GM18508 (cell line): Measurements from ENCODE around the gene PSMB4.
"Not testable (repeated sequence)": the region's sequence is repeated elsewhere in the genome, so short reads cannot be mapped to it uniquely, and the experiment has no call there.

Experiments used
- ATAC-seq: cut with Tn5 transposase; IDR thresholded peaks from one replicate; pipeline ENCODE4 v1.9.1; 2021; ENCODE audit warnings: moderate number of reproducible peaks; ENCODE audit not compliant: insufficient read depth, unreplicated experiment

Gene PSMB4

DNA sequence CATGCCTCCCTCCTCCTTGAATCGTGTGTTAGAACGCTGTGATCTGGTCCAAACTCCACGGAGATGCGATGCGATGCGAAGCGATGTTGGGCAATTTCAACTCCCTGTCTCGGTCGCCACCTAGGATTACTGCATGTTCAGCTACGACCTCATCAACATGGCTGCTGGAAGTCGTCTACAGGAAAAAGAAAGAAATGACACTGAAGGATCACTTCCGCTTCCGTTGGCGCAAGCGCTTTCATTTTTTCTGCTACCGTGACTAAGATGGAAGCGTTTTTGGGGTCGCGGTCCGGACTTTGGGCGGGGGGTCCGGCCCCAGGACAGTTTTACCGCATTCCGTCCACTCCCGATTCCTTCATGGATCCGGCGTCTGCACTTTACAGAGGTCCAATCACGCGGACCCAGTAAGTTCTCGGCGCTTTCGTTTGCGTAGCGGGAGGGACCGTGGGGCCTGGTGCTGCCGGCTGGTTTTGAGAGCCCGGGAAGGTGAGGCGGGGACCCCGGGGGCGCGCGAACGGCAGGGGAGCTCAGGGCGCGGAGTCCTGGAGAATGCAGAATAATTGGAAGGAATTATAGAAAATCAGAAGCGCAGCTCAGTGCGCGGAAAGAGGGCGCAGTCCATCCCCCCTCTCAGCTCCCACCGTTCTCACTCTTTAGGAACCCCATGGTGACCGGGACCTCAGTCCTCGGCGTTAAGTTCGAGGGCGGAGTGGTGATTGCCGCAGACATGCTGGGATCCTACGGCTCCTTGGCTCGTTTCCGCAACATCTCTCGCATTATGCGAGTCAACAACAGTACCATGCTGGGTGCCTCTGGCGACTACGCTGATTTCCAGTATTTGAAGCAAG, at the start of gene PSMB4:
PSMB4 (plus strand) TSS at position 250 of the 848 bp plus-strand sequence; CDS start at position 265, 15 bp downstream.
- no peak for ATAC-seq

DNA sequence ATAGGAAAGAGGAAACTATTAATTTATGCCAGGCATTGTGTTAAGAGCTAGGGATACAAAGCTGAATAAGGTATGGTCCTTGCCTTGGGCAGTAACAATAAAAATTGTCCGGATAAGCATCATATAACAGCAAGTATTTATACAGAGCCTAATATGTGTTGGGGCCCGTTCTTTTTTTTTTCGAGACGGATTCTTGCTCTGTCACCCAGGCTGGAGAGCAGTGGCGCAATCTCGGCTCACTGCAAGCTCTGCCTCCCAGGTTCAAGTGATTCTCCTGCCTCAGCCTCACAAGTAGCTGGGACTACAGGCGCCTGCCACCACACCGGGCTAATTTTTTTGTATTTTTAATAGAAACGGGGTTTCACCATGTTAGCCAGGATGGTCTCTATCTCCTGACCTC, 49.0 kb upstream of the PSMB4 start:
- ATAC-seq = not testable (repeated sequence)

DNA sequence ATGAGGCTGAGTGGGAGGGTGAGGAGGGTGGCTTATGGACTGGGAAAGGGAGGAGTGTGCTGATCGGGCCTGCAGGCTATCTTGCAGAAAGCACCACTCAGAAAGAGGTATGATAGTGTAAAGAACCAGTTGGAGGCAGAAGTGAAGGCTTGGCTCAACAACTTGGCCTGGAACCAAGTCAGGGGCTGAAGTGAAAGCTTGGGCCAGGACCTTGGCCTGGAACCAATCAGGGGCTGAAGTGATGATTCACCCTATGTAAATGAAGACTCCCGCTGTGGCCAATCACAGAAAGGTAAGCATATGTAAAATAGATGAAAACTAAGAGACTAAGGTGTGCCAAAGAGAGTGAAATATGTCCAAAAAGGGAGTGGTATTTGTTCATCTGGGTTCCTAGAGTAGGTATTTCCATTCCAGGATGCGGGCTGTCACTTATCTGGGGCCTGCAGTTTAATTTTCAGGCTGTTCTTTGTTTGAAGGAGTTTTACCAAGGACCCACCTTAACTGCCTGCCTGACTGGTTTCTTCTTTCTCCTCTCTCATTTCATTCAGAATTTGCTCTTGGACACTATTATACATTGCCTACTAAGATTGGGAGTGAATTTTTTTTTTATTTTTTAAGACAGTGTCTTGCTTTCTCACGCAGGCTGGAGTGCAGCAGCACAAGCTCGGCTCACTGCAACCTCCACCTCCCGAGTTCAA, 47.2 kb upstream of the PSMB4 start:
- ATAC-seq = no peak

DNA sequence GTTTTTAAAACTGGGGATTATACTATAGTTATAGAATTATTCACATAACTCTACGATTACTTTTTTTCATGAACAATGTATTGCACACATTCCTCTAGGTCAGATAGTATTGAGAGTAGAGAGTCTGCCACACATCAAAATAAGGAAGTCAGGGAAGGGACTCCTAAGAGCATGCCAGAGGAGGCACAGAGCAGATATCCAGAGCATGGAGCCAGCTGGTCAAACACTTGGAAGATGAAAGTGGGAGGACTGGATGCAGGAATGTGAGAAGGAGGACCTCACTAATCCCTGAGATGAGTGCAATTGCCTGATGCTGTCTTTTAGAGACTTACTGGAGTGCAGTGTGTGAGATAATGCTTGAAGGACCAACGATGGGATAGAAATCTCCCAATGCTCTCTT, 42.7 kb upstream of the PSMB4 start:
- ATAC-seq = no peak

DNA sequence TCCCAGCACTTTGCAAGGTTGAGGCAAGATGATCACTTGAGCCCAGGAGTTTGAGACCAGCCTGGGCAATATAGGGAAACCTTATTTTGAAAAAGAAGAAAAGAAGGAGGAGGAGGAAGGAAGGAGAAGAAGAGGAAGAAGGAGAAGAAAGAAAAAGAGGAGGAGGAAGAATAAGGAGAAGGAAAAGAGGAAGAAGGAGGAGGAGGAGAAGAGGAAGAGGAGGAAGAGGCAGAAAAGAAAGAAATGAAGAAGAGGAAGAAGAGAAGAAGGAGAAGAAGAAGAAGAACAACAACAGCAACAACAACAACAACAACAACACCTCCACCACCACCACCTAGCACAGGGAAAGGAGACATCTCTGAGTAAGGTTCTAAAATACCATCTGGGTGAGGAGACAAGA, 37.5 kb upstream of the PSMB4 start:
- no peak for ATAC-seq

DNA sequence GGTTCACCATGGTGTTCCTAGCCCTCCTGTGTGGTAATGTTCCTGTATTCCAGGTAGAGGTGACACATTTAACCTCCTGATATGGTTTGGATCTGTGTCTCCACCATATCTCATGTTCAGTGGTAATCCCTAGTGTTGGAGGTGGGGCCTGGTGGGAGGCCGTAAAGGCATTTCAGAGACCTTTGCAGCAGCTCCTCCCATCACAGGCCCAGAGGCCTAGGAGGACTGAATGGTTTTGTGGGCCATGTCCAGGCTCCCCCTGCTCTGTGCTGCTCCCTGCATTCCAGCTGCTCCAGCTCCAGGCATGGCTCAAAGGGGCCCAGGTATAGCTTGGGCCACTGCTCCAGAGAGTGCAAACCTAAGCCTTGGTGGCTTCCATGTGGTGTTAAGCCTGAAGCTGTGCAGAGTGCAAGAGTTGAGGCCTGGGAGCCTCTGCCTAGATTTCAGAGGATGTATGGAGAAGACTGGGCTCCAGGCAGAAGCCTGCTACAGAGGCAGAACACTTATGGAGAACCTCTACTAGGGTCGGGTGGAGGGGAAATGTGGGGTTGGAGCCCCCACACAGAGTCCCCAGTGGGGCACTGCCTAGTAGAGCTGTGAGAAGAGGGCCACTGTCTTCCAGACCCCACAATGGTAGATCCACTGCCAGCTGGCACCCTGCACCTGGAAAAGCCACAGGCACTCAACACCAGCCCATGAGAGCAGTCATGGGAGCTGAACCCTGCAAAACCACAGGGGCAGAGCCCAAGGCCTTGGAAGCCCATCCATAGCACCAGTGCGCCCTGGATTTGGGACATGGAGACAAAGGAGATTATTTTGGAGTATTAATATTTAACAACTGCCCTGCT, 36.8 kb upstream of the PSMB4 start:
- no peak for ATAC-seq

DNA sequence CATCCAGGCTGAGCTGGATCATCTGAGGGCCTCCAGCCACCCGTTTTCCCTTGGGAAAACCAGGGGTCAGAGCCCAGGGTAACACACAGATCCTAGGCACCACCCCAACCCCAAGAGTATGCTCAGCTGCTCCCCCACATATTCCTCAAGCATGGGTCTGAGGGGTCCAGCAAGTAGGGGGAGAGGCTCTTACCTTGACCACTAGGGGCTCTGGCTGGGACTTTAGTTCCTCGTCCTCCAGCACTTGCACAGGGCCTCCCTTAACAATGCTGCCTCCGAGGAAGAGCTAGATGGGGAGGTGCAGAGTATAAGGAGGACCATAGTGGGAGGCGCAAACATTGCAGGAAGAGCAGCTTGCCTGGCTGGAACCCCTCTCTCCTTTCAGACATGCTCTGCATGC, 34.4 kb upstream of the PSMB4 start:
- ATAC-seq = no peak

DNA sequence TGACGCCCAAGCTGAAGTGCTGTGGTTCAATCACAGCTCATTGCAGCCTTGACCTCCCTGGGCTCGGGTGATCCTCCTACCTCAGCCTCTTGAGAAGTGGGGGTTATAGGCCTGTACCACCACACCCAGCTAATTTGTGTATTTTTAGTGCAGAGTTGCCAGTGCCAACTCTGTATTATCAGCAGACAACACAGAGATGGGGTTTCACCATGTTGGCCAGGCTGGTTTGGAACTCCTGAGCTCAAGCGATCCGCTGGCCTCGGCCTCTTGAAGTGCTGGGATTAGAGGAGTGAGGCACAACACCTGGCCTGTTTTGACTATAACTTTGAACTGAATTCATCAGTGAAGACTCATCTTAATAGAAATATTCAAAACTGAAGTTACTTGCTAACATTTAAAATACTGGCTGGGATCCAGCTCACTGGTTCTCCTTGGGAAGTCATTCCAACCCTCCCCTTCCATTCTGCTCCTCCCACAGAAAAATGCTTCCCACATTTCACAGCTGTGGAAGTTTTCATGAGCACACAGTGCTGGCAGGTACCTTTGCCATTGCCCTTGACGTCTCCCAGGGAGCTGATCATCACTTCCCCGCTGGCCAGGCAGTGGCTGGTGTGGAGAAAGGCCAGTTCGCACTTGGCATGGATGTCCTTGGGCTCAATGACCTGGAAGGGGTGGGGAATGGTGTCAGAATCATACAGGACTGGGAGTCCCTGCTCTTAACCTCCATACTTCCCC, 31.5 kb upstream of the PSMB4 start:
- ATAC-seq = no peak

DNA sequence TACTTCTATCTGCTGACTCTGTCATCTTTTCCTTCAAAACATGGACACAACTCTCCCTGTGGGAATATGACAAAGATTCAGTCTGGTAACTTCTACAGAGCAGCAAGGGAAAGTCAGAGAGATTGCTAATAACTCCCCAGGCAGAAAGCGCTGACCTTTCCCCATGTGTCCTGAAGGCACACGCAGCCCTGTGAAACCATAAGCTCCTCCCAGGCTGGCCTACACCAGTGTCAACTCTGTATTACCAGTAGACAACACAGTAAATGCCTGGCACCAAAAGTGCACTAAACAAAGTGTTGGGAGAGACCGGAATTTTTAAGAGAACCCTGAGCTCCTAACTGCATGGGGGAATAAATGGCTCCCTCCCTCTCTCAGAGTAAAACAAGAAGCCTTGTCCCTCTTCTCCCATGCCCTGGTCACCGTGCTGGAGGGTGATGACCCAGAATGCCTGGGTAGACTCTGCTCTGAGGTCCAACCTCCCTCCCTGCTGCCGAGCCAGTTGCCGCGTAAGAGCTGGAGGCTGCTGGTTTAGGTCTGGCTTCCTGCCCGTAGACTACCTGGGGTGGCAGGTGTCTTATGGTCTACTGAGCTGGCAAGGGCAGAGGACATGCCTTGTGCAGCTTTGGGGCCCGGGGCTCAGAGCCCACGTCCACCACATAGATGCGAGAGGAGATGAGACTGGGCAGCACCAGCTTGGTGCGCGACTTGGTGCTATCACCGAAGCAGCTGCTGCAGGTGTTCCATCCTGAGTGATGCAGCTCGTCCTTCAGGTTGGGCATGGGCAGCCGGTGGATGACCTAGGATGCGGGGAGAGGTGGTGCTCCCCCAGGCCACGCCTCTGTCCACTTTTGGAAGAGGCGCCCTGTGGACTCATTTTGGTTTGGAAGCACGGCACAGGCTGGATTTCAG, 30.7 kb upstream of the PSMB4 start:
- no peak for ATAC-seq

DNA sequence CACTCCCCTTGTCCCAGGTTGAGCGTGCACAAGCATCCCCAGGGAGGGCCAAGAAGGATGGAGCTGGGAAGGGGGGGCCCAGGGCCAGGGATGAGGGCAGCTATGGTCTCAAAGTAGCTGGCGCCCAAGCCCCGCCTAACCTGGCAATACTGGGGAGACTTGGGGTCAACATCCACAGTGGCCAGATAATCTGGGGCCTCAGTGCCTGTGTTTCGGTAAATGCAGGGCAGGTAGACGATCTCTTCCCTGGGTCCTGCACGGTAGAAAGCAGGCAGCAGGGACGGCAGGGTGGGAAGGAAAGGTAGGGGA, 30.1 kb upstream of the PSMB4 start:
- no peak for ATAC-seq

DNA sequence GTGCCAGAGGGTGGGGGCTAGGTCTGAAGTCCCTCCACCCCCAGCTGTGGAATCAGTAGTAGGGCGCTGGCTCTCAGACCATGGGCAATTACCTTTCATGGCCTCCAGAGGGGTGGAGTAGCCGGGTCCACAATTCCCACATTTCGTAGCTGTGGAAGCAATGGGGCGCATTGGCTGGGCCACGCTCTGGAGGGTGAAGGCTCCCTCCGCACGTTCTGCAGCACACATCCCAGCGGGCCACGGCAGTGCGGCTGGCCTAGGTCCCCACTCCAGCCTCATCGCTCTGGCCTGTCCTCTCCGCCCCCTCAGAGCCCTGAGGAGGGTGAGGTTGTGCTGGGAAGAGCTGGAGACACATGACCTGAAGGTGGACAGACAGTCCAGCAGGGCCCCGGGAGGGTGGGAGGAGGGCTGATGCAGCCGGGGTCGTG, 29.7 kb upstream of the PSMB4 start:
- ATAC-seq = no peak

DNA sequence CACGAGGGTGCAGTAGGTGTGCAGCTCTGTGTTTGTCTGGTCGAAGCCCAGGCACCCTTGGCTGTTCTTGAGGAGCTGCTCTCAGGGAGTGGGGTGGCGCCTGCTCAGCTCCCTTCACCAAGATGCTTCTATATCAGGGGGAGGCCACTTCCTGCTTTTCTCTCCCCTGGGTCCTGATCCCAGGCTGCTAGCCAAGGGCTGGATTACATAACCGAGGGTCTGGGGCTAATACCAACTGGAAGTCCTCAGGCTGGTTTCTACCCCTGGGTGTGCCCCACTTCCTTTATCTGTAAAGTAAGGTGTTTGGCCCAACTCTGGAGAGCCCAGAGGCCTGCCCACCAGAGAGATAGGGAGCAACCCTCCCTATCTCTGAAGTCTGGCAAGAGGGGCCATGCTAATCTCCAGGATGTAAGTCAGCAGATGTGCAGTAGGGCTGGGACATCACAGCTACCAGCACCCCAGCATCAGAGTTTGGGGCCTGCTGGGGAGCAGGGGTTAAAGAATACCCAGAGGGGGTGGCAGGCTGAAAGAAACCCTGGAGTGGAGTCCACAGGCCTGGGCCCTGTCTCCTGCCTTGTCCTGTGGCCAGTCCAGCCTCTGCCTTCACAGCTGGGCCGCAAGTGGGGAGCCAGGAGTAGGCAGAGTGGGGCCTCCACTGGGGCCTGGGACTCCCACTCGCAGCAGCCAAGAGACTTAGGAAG, 29.0 kb upstream of the PSMB4 start:
- ATAC-seq = no peak

DNA sequence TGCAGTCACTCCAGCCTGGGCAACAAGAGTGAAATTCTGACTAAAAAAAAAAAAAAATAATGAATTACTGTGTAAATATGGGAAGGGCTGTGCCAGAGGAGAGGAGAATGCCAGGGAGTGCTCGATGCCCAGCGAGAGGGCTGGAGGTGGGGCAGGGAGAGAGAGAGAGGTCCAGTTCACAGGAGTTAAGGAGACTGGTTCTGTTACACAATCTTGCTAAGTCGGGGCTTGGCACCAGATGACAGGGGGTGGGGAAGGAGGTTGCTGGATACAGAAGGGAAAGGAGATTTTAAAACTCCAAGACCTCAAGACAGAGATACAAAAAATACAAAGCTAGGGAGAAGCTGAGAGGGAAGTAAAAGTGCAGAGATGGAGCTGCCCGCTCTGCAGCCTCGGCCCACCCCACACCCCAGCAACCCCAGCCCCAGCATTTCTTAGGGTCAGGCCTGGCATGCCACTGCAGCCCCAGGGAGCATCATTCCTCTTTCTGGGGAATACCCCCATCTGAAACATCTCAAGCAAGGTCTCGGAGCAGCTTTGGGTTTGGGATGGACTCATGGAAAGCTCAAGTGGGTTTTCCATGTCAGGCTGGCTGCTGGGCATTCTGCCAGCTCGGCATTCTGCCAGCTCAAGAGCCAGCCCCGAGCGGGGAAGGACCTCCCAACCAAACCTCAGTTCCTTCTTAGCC, 27.9 kb upstream of the PSMB4 start:
- no peak for ATAC-seq

DNA sequence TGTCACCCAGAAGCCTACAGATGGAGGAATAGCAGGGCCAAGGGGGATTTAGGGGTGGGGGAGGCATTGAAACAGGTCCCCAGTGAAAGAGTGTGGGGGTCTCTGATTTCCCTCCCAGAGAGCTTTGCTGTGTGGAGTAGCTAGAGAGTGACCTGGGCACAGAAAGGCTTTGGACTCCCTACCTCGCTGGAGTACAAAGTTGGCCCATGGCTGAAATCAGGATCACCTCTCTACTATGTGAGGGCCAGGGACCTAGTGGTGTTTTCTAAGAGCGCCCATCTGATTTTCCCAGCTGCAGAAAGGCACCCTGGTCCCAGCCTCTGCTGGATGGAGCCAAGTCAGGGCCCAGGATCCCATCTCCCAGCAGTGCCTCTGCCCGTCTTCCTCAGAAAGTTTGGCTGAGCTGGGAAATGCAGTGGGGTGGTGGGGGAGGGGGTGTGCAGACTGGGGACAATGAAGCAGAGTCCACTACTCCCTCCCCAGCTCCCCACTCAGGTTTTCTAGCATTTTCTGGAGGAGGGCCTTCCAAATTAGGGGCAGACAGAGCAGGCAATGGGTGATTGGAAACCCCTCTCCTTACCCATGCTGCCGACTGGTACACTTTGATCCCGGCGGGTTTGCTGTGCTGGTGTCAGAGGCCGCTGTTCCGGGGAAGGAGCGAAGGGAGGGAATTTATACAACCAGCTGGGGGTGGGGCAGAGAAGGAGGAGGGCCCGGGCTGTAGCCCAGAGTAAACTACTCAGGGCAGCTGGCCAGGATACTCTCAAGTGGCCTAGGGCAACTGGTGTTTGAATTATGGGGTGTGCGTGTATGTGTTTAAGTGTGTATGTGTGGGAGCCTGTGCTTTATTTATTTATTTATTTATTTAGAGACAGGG, 27.1 kb upstream of the PSMB4 start, which contains the start of gene SELENBP1:
SELENBP1 (minus strand) TSS at position 648 of the 877 bp plus-strand sequence; CDS start at position 584, 64 bp downstream.
- ATAC-seq = no peak

DNA sequence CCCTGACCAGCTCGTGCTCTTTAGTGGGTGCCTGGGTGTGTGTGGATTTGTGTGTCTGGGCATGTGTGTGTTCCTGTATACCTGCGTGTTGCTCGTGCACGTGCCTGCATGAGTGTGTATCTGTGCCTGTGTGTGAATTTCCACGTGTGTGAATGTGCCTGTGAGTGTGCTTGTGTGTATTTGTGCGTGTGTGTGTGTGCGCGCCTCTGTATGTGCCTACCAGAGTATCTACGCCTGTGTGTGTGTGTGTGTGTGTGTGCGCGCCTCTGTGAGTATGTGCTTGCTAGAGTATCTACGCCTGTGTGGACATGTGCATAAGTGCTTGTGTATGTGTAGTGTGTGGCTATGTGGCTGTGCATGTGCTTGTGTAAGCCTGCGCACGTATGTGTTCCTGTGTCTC, 26.2 kb upstream of the PSMB4 start:
- no peak for ATAC-seq

DNA sequence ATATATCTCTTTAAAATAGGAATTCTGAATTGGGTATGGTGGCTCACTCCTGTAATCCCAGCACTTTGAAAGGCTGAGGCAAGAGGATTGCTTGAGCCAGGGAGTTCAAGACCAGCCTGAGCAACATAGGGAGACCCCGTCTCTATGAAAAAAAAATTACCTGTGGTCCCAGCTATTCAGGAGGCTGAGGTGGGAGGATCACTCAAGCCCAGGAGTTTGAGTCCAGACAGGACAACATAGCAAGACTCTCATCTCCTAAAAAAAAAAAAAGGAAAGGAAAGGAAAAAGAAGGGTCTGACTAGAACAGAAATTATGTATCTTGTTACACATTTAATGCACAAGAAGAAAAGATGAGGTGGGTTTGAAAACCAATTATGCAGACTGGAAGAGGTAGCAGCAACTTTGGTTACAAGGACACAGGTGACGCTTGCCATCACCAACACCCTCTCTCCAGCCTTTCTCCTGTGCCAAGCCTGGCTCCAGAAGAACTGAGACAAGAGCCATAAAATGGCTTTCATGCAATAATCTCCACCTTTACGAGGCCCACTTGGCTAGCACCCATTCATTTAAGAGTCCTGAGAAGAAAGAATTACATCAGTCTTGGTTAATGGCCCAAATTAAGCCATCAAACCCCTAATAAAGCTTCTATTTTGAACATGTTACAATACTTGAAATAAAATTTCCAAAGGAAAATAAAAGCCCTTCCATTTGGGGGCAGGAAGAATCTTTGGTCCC, 22.1 kb upstream of the PSMB4 start:
- ATAC-seq = no peak
